ENCODE data around the gene LMAN2L.

The LMAN2L gene

GRCh38 chr2:96739633-96740428 is at the start of gene LMAN2L:
Gene LMAN2L (minus strand): TSS chr2:96740064. CDS start chr2:96740040, 24 bp downstream.
- DNase-seq, result peak; percentile 97 to 98

GRCh38 chr2:96789245-96789617 is 49.4 kb upstream of the LMAN2L start:
- DNase-seq, result no peak

DNA sequence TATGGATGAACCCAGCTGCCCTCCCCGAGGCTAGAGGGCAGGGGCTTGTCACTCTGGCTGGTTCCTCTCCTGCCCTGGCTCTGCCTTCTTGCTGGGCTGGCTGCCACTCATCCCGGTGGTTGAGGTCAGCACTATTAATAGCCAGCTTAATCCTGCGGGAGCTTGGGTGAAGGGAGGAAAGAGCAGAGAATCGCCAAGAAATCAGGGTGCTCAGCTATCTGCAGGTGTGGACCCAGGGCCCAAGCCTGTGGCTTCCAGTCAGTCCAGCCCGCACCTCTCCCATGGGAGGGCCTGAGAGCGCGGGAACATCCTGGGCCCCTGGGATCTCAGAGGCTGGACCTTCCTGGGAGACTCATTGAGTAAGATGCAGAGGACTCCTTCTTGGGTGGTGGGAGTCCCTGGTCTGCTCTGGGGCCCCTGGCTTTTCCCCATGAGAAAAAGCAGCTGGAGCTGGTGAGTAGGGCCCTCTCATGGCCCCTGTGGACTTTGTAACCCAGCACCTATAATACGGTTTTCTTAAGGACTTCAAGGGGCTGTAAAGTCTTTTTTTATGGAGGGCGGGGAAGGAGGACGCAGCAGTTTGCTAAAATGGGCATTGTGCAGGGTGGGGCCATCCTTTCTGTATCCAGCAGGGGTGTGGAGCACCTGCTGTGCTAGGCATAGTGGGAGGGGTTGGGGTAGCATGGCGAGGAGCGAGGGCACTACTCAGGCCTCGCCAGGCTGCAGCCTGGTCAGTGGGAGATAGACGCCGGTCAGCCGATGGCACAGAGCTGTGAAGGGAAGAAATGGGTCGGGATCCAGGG is 48.8 kb upstream of the LMAN2L start:
- DNase-seq, result no peak

DNA sequence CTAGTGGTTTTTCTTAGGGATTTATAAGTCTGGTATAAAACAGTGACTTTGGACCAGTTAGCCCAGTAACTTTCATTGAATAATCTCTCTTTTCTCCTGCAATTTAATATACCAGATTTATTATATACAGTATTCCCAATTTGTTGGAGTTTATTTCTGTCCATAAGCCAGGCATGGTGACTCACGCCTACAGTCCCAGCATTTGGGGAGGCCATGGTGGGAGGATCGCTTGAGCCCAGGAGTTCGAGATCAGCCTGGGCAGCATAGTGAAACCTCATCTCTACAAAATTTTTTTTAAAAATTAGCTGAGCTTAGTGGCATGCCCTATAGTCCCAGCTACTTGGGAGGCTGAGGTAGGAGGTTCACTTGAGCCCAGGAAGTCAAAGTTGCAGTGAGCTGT is 47.5 kb upstream of the LMAN2L start:
- DNase-seq, result no peak

GRCh38 chr2:96783388-96783787 is 43.5 kb upstream of the LMAN2L start:
- no peak for DNase-seq

- no peak for DNase-seq
Observed at GRCh38 chr2:96775160-96775559, 35.3 kb upstream of the LMAN2L start.

DNA sequence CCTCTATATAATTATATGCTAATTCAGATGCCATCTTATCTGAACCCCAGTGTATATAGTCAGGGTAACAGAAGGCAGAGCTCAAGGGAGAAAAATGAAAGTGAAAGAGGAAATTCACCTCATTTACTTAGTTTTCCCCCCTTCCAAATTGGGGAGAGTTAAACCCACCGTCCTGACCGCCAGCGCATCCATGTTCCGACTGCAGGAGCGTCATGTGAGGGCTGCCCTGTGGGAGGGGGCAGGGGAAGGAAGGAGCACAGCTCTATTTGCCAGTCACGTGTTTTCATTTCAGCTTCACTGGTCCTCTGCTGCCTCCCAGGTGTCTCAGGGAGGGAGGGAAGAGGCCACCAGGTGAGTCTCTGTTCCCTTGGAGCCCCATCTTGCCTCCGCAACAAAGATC is 34.1 kb upstream of the LMAN2L start:
- peak; percentile 61 to 82 for DNase-seq

GRCh38 chr2:96772903-96773671 is 33.2 kb upstream of the LMAN2L start:
- peak in 1 of 2 donors; percentile 32 for DNase-seq

GRCh38 chr2:96771796-96772618 is 32.1 kb upstream of the LMAN2L start:
- no peak for DNase-seq

GRCh38 chr2:96770442-96771202 is 30.8 kb upstream of the LMAN2L start:
- DNase-seq, result no peak

DNA sequence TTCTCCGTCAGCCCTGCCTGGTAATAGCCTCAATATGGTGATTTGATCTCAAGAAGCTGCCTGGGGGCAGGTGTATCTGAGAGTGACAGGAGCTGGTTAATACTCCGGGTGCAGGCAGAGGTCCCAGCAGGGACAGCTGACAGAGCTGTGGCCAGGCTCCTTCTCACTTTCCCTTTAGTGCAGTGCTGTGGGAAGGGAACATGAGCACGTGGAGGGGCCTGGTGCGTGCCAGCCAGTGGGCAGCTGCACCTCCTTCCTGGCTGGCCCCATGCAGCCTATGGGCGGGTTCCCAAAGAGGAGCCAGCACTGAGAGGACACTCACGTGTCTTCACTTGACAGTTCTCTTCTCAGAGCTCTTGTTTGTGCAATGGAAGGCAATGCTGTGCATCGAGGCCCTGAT is 29.9 kb upstream of the LMAN2L start:
- no peak for DNase-seq

- no peak for DNase-seq
Observed at GRCh38 chr2:96768083-96768561, 28.3 kb upstream of the LMAN2L start.

DNA sequence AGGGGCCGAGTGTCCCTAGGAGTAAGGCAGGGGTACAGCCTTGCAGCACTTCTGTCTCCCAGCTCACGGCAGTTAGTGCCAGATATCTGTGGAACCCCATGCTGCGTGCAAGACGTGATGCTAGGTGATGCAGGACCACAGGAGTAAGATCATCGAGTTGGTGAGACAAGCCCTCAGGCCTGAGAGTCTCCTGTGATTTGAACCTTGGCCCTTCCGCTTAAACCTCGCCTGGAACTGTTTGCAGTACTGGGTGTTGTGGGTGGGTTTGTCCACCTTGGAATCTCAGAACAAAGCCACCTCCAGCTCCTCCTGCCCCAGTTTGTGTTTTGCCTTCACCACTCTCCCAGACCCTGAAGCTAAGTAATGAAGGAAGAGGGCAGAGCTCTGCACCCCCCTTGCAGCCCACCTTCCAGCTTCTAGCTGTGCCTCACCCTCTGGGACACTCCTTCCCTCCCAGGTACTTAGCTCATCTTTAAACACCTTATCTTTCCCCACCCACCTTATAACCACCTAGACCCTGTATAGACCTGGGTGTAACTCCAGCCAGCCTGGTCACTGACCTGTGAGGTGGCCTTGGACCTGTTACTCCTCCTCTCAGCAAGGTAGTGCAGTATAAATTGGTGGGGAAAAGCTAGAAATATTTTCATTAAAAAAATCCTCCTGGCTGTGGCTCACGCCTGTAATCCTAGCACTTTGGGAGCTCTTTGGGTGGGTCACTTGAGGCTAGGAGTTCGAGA is 27.4 kb upstream of the LMAN2L start:
- DNase-seq, result no peak

GRCh38 chr2:96764253-96764637 is 24.4 kb upstream of the LMAN2L start:
- no peak for DNase-seq

- no peak for DNase-seq
Observed at GRCh38 chr2:96763511-96764252, 23.8 kb upstream of the LMAN2L start.

- DNase-seq, result no peak
Observed at GRCh38 chr2:96762529-96763311, 22.9 kb upstream of the LMAN2L start.

DNA sequence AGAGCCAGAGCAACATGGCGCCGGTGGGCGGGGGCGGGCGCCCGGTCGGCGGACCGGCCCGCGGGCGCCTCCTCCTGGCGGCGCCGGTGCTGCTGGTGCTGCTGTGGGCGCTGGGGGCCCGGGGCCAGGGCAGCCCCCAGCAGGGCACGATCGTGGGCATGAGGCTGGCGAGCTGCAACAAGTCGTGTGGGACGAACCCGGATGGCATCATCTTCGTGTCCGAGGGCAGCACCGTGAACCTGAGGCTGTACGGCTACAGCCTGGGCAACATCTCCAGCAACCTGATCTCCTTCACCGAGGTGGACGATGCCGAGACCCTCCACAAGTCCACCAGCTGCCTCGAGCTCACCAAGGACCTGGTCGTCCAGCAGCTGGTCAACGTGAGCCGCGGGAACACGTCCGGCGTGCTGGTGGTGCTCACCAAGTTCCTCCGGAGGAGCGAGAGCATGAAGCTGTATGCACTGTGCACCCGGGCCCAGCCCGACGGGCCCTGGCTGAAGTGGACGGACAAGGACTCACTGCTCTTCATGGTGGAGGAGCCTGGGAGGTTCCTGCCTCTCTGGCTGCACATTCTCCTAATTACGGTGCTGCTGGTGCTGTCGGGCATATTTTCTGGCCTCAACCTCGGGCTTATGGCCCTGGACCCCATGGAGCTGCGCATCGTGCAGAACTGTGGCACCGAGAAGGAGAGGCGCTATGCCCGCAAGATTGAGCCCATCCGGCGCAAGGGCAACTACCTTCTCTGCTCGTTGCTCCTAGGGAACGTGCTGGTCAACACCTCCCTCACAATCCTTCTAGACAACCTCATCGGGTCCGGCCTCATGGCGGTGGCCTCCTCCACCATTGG is 21.3 kb upstream of the LMAN2L start:
- no peak for DNase-seq
